Measurements from ENCODE around the gene DUSP9. TPM values are rescaled to one million over a fixed set of nuclear protein-coding genes. Genes with fewer than 3 reads are reported as not detected.

Gene DUSP9
- total and polyA plus RNA-seq, 7 donors, result not detected

GRCh38 chrX:153620576-153620975 is 26.4 kb upstream of the DUSP9 start:
- H3K27me3 ChIP-seq (ENCODE audit: insufficient read depth in 3 of 3, low read length in 2 of 3), result peaks cover 0 to 33% (median 0%) of the 10 kb centered on the region in 3 donors
- H3K9me3 ChIP-seq, result no peaks in the 10 kb centered on the region
- DNase-seq, result no peak
- H3K36me3 ChIP-seq (ENCODE audit: insufficient read depth in 1 of 2, low read depth in 1 of 2), result no peaks in the 10 kb centered on the region
- H3K27ac ChIP-seq, result no peak overlapping the region
- H3K4me1 ChIP-seq, result no peaks in the 10 kb centered on the region
- no peak for TF ChIP-seq CTCF (IDR thresholded peaks at IDR 0.05)
- WGBS, 3 donors, result 78 to 88% (median 84%) methylated on average over 5 of the region's 5 CpGs
- ATAC-seq, result no peak
- no peak overlapping the region for H3K4me3 ChIP-seq
- intact Hi-C loops (cut with DNase I), result no loop called here

GRCh38 chrX:153621949-153622598 is 24.9 kb upstream of the DUSP9 start:
- no peak for ATAC-seq

GRCh38 chrX:153622661-153623309 is 24.2 kb upstream of the DUSP9 start:
- intact Hi-C loops (cut with DNase I), result no loop called here
- WGBS, 3 donors, result 75 to 82% (median 79%) methylated on average over 15 to 17 of the region's 17 CpGs
- ATAC-seq, result no peak

More at GRCh38 chrX:153621949-153622598, 24.9 kb upstream of the DUSP9 start:
- intact Hi-C loops (cut with DNase I), result no loop called here
- no peak overlapping the region for H3K27ac ChIP-seq
- no peaks in the 10 kb centered on the region for H3K36me3 ChIP-seq (ENCODE audit: insufficient read depth in 1 of 2, low read depth in 1 of 2)
- no peaks in the 10 kb centered on the region for H3K4me1 ChIP-seq
- peaks cover 0 to 22% (median 0%) of the 10 kb centered on the region in 3 donors for H3K27me3 ChIP-seq (ENCODE audit: insufficient read depth in 3 of 3, low read length in 2 of 3)
- no peaks in the 10 kb centered on the region for H3K9me3 ChIP-seq
- no peak for TF ChIP-seq CTCF (IDR thresholded peaks at IDR 0.05)
- WGBS, 3 donors, result 85 to 89% (median 88%) methylated on average over 27 of the region's 27 CpGs
- no peak overlapping the region for H3K4me3 ChIP-seq
- no peak for DNase-seq

GRCh38 chrX:153623310-153624029 is 23.5 kb upstream of the DUSP9 start:
- intact Hi-C loops (cut with DNase I), result no loop called here
- TF ChIP-seq CTCF (IDR thresholded peaks at IDR 0.05), result no peak
- Histone ChIP-seq H3K4me3 (no peak overlapping the region), H3K27ac (no peak overlapping the region), H3K4me1 (no peaks in the 10 kb centered on the region), H3K27me3 (ENCODE audit: insufficient read depth in 3 of 3, low read length in 2 of 3) (peaks cover 0 to 23% (median 0%) of the 10 kb centered on the region in 3 donors), H3K9me3 (no peaks in the 10 kb centered on the region), H3K36me3 (ENCODE audit: insufficient read depth in 1 of 2, low read depth in 1 of 2) (no peaks in the 10 kb centered on the region)
- 72 to 74% (median 72%) methylated on average over 8 to 16 of the region's 16 CpGs for WGBS, 3 donors
- DNase-seq, result peak in 1 of 2 donors; percentile 36
- ATAC-seq, result no peak

More at GRCh38 chrX:153622661-153623309, 24.2 kb upstream of the DUSP9 start:
- Histone ChIP-seq H3K4me1 (no peaks in the 10 kb centered on the region), H3K27ac (no peak overlapping the region), H3K9me3 (no peaks in the 10 kb centered on the region), H3K36me3 (ENCODE audit: insufficient read depth in 1 of 2, low read depth in 1 of 2) (no peaks in the 10 kb centered on the region), H3K27me3 (ENCODE audit: insufficient read depth in 3 of 3, low read length in 2 of 3) (peaks cover 0 to 23% (median 0%) of the 10 kb centered on the region in 3 donors), H3K4me3 (no peak overlapping the region)
- DNase-seq, result no peak
- TF ChIP-seq CTCF (IDR thresholded peaks at IDR 0.05), result no peak

Data from psoas muscle (tissue), 8 donors.